ENCODE results near the gene PXMP4.

- TF ChIP-seq MXI1 (conservative IDR thresholded peaks at IDR 0.05; ENCODE audit: poor library complexity, severe bottlenecking) (no peak), CTCF (IDR thresholded peaks at IDR 0.05; ENCODE audit: poor library complexity, severe bottlenecking) (no peak), RAD21 (conservative IDR thresholded peaks at IDR 0.05) (no peak), REST (IDR thresholded peaks at IDR 0.05; ENCODE audit: borderline replicate concordance) (no peak), EZH2 (IDR thresholded peaks at IDR 0.05; ENCODE audit: borderline replicate concordance, insufficient read depth, low read length, poor library complexity, severe bottlenecking) (no peak), SMC3 (conservative IDR thresholded peaks at IDR 0.05; ENCODE audit: poor library complexity) (no peak), TAF1 (IDR thresholded peaks at IDR 0.05; ENCODE audit: low read depth) (no peak), POLR2AphosphoS5 (IDR thresholded peaks at IDR 0.05) (no peak), EP300 (conservative IDR thresholded peaks at IDR 0.05; ENCODE audit: poor library complexity, severe bottlenecking) (no peak)
Measured at GRCh38 chr20:33668466-33669155, 51.5 kb downstream of the PXMP4 start.

Measured in neural cell (in vitro differentiated cells).